ENCODE results near the gene MAML2. TPM values are rescaled to one million over a fixed set of nuclear protein-coding genes. Genes with fewer than 3 reads are reported as not detected.

The MAML2 gene
- total RNA-seq, 6 experiments from 2014 or later = 24.9 to 30.8 (median 28.3) TPM

DNA sequence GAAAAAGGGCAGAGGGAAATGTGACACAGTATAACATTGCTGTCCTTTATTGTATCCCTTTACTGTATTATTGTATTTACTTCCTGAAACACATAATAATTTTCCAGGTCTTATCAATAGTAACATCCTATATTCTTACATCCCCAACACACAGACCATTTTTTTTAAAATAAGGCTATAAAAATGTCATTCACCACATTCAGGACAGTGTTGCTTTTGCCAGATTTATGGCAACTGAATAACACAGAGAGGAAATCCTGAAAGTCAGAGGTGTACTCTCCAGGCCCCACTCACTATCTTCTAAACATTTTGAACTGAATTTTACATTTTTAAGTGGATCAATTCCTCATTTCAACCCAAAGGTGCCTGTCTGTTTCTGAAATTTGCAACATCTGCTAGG, 314.2 kb downstream of the MAML2 start:
- DNase-seq = no peak
- H3K9me3 Mint-ChIP-seq = no peaks in the 10 kb centered on the region
- no peak overlapping the region for H3K27ac Mint-ChIP-seq
- H3K36me3 Mint-ChIP-seq (ENCODE audit: low read depth) = peaks cover 9% of the 10 kb centered on the region
- TF ChIP-seq, protein P1, sequence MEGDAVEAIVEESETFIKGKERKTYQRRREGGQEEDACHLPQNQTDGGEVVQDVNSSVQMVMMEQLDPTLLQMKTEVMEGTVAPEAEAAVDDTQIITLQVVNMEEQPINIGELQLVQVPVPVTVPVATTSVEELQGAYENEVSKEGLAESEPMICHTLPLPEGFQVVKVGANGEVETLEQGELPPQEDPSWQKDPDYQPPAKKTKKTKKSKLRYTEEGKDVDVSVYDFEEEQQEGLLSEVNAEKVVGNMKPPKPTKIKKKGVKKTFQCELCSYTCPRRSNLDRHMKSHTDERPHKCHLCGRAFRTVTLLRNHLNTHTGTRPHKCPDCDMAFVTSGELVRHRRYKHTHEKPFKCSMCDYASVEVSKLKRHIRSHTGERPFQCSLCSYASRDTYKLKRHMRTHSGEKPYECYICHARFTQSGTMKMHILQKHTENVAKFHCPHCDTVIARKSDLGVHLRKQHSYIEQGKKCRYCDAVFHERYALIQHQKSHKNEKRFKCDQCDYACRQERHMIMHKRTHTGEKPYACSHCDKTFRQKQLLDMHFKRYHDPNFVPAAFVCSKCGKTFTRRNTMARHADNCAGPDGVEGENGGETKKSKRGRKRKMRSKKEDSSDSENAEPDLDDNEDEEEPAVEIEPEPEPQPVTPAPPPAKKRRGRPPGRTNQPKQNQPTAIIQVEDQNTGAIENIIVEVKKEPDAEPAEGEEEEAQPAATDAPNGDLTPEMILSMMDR (IDR thresholded peaks at IDR 0.05) = no peak
- H3K27me3 Mint-ChIP-seq (ENCODE audit: insufficient read depth) = no peaks in the 10 kb centered on the region
- no peak overlapping the region for H3K4me3 Mint-ChIP-seq
- H3K4me1 Mint-ChIP-seq (ENCODE audit: low read depth) = peaks cover 14% of the 10 kb centered on the region

DNA sequence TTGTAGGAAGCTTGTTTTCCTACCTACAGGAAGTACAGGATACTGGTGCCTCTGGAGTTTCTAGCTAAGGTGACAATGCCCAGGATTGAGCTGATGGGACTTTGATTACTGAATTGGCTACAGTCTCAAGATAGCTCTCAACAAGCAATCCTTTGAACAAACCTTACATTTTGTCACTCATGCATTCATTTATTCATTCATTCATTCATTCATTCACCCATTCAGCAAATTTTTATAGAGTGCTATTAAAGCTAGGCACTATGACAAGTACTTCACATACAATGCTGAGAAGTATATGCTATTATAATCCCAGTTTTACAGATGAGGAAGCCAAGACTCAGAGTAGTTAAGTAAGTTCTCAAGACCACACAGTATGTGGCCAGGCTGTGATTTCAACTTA, 316.0 kb downstream of the MAML2 start:
- Mint-ChIP-seq H3K4me3 (no peak overlapping the region), H3K27ac (no peak overlapping the region), H3K36me3 (ENCODE audit: low read depth) (no peaks in the 10 kb centered on the region), H3K27me3 (ENCODE audit: insufficient read depth) (no peaks in the 10 kb centered on the region; the same call in 1 of the 2 replicates), H3K9me3 (no peaks in the 10 kb centered on the region), H3K4me1 (ENCODE audit: low read depth) (no peaks in the 10 kb centered on the region)
- TF ChIP-seq, protein P1 (IDR thresholded peaks at IDR 0.05) = no peak
- no peak for DNase-seq

DNA sequence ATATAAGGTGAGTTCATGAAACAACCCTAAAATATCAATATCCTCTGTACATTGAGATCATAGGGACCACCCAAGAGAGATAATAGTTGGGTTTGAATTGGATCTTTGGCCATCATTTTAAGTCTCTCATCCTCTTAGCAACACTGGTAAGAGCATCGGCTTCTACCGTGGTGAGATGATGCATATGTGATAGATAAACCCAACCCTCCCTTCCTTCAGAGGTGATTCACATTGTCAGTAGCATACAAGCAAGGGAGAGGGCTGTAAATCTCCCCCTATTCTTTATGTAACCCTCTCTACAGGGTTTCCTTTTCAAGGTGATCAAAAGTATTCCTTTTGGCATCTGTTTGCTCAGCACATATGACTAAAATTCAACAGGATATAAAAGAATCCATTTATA, 316.7 kb downstream of the MAML2 start:
- Mint-ChIP-seq H3K27me3 (ENCODE audit: insufficient read depth) (no peaks in the 10 kb centered on the region; the same call in 1 of the 2 replicates), H3K9me3 (no peaks in the 10 kb centered on the region), H3K4me1 (ENCODE audit: low read depth) (no peaks in the 10 kb centered on the region), H3K27ac (no peak overlapping the region), H3K4me3 (no peak overlapping the region), H3K36me3 (ENCODE audit: low read depth) (no peaks in the 10 kb centered on the region)
- DNase-seq = no peak
- TF ChIP-seq, protein P1 (IDR thresholded peaks at IDR 0.05) = no peak

DNA sequence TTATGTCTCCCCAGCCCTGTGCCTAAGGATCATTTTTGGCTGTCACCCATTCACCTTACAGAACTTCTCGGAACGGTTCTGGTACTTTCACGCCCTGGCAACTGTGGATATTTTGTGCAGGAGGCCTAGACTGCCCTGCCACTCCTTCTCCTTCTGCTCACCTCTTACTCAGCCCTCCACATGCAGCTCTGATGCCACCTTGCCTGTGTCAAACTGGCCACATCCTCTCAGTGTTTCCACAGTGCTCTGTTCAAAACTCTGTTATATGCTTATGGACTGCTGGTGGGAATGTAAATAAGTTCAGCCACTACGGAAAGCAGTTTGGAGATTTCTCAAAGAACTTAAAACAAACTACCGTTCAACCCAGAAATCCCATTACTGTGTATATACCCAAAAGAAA, 318.3 kb downstream of the MAML2 start:
- Mint-ChIP-seq H3K4me3 (no peak overlapping the region), H3K4me1 (ENCODE audit: low read depth) (0 out of 2 replicates have a peak, but pooled peaks cover 8% of the 10 kb centered on the region), H3K27me3 (ENCODE audit: insufficient read depth) (no peaks in the 10 kb centered on the region; the same call in 1 of the 2 replicates), H3K36me3 (ENCODE audit: low read depth) (no peaks in the 10 kb centered on the region), H3K9me3 (no peaks in the 10 kb centered on the region), H3K27ac (no peak overlapping the region)
- TF ChIP-seq, protein P1 (IDR thresholded peaks at IDR 0.05) = no peak
- no peak for DNase-seq

DNA sequence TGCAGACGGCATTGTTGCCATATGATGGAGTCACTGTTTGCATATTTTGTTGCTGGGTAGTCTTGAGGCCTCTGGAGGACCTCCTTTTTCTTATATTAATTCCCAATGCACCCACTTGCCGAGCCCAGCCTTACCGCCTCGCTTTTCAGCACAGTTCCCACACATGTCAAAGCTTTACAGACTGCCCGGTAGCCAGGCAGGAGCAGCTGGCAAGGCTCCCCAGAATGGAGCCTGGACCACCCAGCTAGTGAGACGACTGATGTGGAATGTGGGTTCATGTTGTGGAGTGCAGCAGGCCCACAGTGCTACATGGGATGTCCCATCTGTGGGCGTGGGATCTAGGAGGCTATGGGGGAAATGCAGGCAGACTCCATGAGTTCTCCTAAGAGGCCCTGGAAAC, 319.7 kb downstream of the MAML2 start:
- Mint-ChIP-seq H3K36me3 (ENCODE audit: low read depth) (no peaks in the 10 kb centered on the region), H3K9me3 (no peaks in the 10 kb centered on the region), H3K4me3 (no peak overlapping the region), H3K27me3 (ENCODE audit: insufficient read depth) (no peaks in the 10 kb centered on the region; the same call in 1 of the 2 replicates), H3K4me1 (ENCODE audit: low read depth) (0 out of 2 replicates have a peak, but pooled peaks cover 8% of the 10 kb centered on the region), H3K27ac (peak overlapping the region; percentile 2; the same call in 1 of the 2 replicates)
- TF ChIP-seq, protein P1 (IDR thresholded peaks at IDR 0.05) = no peak
- no peak for DNase-seq
